Germinal center (tissue), 1 donor: ENCODE measurements around the gene MYBPHL.
"Not testable (repeated sequence)": the region's sequence is repeated elsewhere in the genome, so short reads cannot be mapped to it uniquely, and the experiment has no call there.

ENCODE experiments used
- DNase-seq: peaks from one replicate; pipeline ENCODE4 v3.0.0; 2012; ENCODE audit warnings: mixed read lengths, low spot score

The MYBPHL gene

GRCh38 chr1:109305991-109306390 is 820 bp downstream of the MYBPHL start:
- DNase-seq: not testable (repeated sequence)

GRCh38 chr1:109304226-109304920 is 2.4 kb downstream of the MYBPHL start:
- DNase-seq: no peak

GRCh38 chr1:109301874-109302273 is 4.9 kb downstream of the MYBPHL start:
- DNase-seq: no peak

GRCh38 chr1:109300650-109301151 is 6.1 kb downstream of the MYBPHL start:
- no peak for DNase-seq

GRCh38 chr1:109299558-109300343 is 7.1 kb downstream of the MYBPHL start:
- DNase-seq: no peak

- DNase-seq: no peak
Observed at GRCh38 chr1:109298666-109299557, 7.9 kb downstream of the MYBPHL start.

- no peak for DNase-seq
Observed at GRCh38 chr1:109296782-109297181, 10.0 kb downstream of the MYBPHL start.

GRCh38 chr1:109295712-109296415 is 10.9 kb downstream of the MYBPHL start:
- no peak for DNase-seq

GRCh38 chr1:109294481-109294880 is 12.3 kb downstream of the MYBPHL start:
- DNase-seq: peak; percentile 40

- DNase-seq: no peak
Observed at GRCh38 chr1:109293026-109293425, 13.8 kb downstream of the MYBPHL start.

GRCh38 chr1:109292364-109292763 is 14.4 kb downstream of the MYBPHL start:
- no peak for DNase-seq

GRCh38 chr1:109290998-109291397 is 15.8 kb downstream of the MYBPHL start:
- no peak for DNase-seq

GRCh38 chr1:109290137-109290536 is 16.7 kb downstream of the MYBPHL start:
- DNase-seq: no peak

GRCh38 chr1:109286762-109287161 is 20.0 kb downstream of the MYBPHL start:
- not testable (repeated sequence) for DNase-seq

- DNase-seq: peak; percentile 25
Observed at GRCh38 chr1:109283748-109284600, 22.8 kb downstream of the MYBPHL start.

- DNase-seq: peak; percentile 98
Observed at GRCh38 chr1:109282952-109283747, 23.7 kb downstream of the MYBPHL start, which contains the start of gene PSRC1. PSRC1 (minus strand) TSS chr1:109283145.

- no peak for DNase-seq
Observed at GRCh38 chr1:109282497-109282951, 24.3 kb downstream of the MYBPHL start.

- no peak for DNase-seq
Observed at GRCh38 chr1:109281680-109282496, 24.9 kb downstream of the MYBPHL start.

GRCh38 chr1:109280862-109281261 is 25.9 kb downstream of the MYBPHL start:
- DNase-seq: no peak
